Measurements from ENCODE around the gene ITGB6.

Gene ITGB6

DNA sequence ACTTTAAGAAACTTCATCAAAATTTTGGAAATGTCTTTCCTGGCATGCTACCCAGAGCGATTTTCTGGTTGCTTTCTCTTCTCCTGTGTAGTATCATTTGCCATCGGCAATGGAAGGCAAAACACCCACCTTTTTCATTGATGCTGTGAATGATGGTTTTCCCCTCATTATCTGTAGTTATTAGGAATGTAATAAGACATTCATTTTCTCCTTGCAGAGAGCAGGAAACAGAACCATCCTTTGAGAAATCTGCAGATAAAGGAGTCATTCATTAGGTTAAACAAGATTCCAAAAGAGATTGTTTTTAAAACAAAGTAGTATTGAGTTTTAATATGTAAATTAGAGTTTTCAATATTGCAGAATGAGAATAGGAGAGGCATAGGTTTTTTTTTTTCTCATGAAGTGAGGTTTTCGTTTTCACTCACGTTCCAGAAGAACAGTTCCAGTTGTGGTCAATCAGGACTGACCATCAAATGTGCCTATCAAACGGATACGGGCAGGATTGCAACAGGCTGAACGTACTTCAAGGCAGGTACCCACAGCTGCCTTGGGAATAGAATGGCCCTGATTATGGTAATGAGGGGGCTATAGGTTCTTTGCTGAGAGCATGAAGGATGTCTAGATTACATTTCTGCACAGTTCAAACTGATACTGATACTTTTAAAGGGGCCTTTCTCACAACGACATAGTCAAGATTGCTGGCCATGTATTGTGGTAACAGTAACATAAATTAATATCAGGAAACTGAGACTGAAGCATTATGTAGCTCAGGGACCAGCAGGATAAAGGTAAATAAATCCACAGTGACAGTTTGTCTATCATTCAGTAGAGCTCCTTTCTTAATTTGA is 87.9 kb downstream of the ITGB6 start:
- DNase-seq (ENCODE audit: low read depth): no peak
- H3K4me3 ChIP-seq (replicated peaks; ENCODE audit: low read depth, low read length): no peak overlapping the region
- TF ChIP-seq, protein P1, sequence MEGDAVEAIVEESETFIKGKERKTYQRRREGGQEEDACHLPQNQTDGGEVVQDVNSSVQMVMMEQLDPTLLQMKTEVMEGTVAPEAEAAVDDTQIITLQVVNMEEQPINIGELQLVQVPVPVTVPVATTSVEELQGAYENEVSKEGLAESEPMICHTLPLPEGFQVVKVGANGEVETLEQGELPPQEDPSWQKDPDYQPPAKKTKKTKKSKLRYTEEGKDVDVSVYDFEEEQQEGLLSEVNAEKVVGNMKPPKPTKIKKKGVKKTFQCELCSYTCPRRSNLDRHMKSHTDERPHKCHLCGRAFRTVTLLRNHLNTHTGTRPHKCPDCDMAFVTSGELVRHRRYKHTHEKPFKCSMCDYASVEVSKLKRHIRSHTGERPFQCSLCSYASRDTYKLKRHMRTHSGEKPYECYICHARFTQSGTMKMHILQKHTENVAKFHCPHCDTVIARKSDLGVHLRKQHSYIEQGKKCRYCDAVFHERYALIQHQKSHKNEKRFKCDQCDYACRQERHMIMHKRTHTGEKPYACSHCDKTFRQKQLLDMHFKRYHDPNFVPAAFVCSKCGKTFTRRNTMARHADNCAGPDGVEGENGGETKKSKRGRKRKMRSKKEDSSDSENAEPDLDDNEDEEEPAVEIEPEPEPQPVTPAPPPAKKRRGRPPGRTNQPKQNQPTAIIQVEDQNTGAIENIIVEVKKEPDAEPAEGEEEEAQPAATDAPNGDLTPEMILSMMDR (IDR thresholded peaks at IDR 0.05; ENCODE audit: low read length, missing control alignments): no peak

GRCh38 chr2:160110674-160111239 is 89.3 kb downstream of the ITGB6 start:
- TF ChIP-seq, protein P1 (IDR thresholded peaks at IDR 0.05; ENCODE audit: low read length, missing control alignments): no peak
- no peak overlapping the region for H3K4me3 ChIP-seq (replicated peaks; ENCODE audit: low read depth, low read length)
- DNase-seq (ENCODE audit: low read depth): no peak

- TF ChIP-seq, protein P1 (IDR thresholded peaks at IDR 0.05; ENCODE audit: low read length, missing control alignments): peak; percentile 80
- H3K4me3 ChIP-seq (replicated peaks; ENCODE audit: low read depth, low read length): no peak overlapping the region
- peak; percentile 89 for DNase-seq (ENCODE audit: low read depth)
Measured at GRCh38 chr2:160109939-160110673, 90.0 kb downstream of the ITGB6 start.

DNA sequence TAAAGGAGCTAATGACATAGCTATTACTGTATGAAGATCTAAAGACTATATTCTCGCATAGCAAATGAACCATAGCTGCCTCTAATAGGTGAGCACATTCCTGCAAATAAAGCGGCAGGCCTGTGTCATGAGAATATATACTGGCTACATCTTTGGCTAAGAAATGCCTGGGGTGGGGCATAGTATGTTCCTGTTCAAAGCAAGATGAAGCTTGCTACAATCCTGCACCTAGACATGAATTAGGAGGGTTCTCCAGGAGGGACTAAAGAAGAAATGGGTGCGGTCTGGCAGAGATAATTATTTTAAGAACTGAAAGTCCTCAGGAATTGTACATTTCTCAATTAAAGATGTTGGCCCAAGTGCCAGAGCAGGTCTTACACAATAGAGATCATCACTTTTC is 90.8 kb downstream of the ITGB6 start:
- no peak overlapping the region for H3K4me3 ChIP-seq (replicated peaks; ENCODE audit: low read depth, low read length)
- DNase-seq (ENCODE audit: low read depth): no peak
- TF ChIP-seq, protein P1 (IDR thresholded peaks at IDR 0.05; ENCODE audit: low read length, missing control alignments): no peak

DNA sequence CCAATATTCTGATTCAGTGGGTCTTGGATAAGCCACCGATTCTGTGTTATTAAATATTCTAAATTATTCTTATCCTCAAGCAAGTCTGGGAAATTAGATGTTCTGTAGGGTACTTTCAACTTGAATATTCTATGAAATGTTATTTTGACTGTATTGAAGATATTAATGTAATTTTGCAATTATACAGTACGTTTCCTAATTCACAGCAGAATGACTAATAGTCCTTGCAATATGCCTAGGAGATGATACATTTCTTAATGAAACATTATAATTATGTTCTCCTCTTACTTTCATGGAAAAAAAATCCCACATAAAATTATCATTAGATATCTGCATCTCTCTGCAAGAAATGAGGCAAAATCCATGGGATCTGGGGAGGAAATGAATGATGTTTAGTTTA is 91.4 kb downstream of the ITGB6 start:
- no peak overlapping the region for H3K4me3 ChIP-seq (replicated peaks; ENCODE audit: low read depth, low read length)
- DNase-seq (ENCODE audit: low read depth): no peak
- TF ChIP-seq, protein P1 (IDR thresholded peaks at IDR 0.05; ENCODE audit: low read length, missing control alignments): no peak

- TF ChIP-seq, protein P1 (IDR thresholded peaks at IDR 0.05; ENCODE audit: low read length, missing control alignments): no peak
- DNase-seq (ENCODE audit: low read depth): no peak
- H3K4me3 ChIP-seq (replicated peaks; ENCODE audit: low read depth, low read length): no peak overlapping the region
Measured at GRCh38 chr2:160105366-160105765, 94.7 kb downstream of the ITGB6 start.

All from fibroblast of pulmonary artery (primary cell).